GM06990 (cell line): Measurements from ENCODE around the gene IGF2BP2.

Experiments used
- DNase-seq: peaks from one replicate; pipeline ENCODE4 v3.0.0-alpha.2; 2011; ENCODE audit not compliant: insufficient read length; ENCODE audit errors: extremely low read depth
- H3K27me3 ChIP-seq: replicated peaks from 2 replicates; pipeline ENCODE4 v1.6.0; 2011; ENCODE audit warnings: low read length; ENCODE audit not compliant: control insufficient read depth, insufficient read depth
- H3K36me3 ChIP-seq: 2 replicates; pipeline ENCODE4 v1.5.1; 2011; ENCODE audit warnings: low read length; ENCODE audit not compliant: control insufficient read depth, insufficient read depth
- H3K4me3 ChIP-seq: replicated peaks from 2 replicates; pipeline ENCODE4 v1.5.1; 2011; ENCODE audit warnings: low read depth, mild to moderate bottlenecking, control low read depth, low read length
- CTCF ChIP-seq: IDR thresholded peaks from 2 replicates; pipeline ENCODE4 v1.5.1; 2011; ENCODE audit warnings: low read length, control low read depth, mild to moderate bottlenecking, inconsistent platforms; ENCODE audit not compliant: insufficient read depth, poor library complexity, severe bottlenecking

IGF2BP2 gene

GRCh38 chr3:185796431-185797107 is 28.3 kb downstream of the IGF2BP2 start:
- no peaks in the 10 kb centered on the region for H3K36me3 ChIP-seq
- no peak overlapping the region for H3K4me3 ChIP-seq
- no peak for TF ChIP-seq CTCF
- no peak for DNase-seq
- H3K27me3 ChIP-seq = peaks cover 1% of the 10 kb centered on the region

- TF ChIP-seq CTCF = no peak
- Histone ChIP-seq H3K27me3 (peaks cover 1% of the 10 kb centered on the region), H3K4me3 (no peak overlapping the region), H3K36me3 (no peaks in the 10 kb centered on the region)
- DNase-seq = no peak
Measured at GRCh38 chr3:185793381-185793780, 31.5 kb downstream of the IGF2BP2 start.

DNA sequence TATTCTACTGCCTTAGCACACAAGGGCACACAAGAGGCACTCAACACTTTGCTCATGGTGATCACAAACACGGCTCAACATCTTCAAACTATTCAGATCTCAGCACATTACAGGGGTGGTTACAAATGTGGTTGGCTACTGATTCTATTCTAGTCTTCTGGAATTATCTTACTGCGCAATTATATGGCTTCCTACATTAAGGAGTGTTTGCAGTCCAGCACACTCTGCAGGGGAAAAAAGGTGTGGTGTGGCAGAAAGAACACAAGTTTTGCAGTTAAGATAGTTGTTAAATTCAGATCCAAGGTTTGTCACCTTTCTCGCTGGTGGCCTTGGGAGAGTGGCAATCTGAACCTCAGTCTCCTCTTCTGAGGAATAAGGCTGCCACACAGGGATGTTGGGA is 31.9 kb downstream of the IGF2BP2 start:
- no peak for DNase-seq
- TF ChIP-seq CTCF = no peak

GRCh38 chr3:185789891-185790830 is 34.7 kb downstream of the IGF2BP2 start:
- Histone ChIP-seq H3K36me3 (no peaks in the 10 kb centered on the region), H3K27me3 (no peaks in the 10 kb centered on the region), H3K4me3 (no peak overlapping the region)
- no peak for TF ChIP-seq CTCF
- no peak for DNase-seq

More for the DNA sequence above, 31.9 kb downstream of the IGF2BP2 start:
- no peak overlapping the region for H3K4me3 ChIP-seq
- no peaks in the 10 kb centered on the region for H3K36me3 ChIP-seq
- peaks cover 1% of the 10 kb centered on the region for H3K27me3 ChIP-seq

DNA sequence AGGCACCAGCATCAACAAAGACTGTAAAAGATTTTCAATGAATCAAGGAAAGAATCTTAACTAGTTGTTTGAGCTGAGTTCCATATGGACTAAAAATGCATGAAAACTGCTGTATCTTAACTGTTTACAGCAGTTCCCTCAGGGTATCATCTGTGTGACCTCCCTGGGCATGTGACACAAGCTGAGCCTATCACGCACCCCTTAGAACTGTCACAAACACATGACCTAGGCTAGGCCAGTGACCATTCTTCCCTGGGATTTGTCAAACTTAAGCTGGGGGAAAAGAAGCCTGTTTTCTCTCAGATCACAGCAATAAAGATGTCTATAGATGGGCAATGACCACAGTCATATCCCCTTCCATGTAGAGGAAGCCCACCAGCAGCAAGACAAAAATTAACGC is 35.7 kb downstream of the IGF2BP2 start:
- no peak overlapping the region for H3K4me3 ChIP-seq
- H3K27me3 ChIP-seq = no peaks in the 10 kb centered on the region
- TF ChIP-seq CTCF = no peak
- no peaks in the 10 kb centered on the region for H3K36me3 ChIP-seq
- no peak for DNase-seq
